Progenitor cell of endocrine pancreas (in vitro differentiated cells): ENCODE data around the gene KL. TPM values are rescaled to one million over a fixed set of nuclear protein-coding genes. Genes with fewer than 3 reads are reported as not detected.
A peak's percentile ranks its signal among the peaks of the same experiment; 100 is the strongest.

Experiments used
- DNase-seq: peaks from one replicate; pipeline ENCODE4 v3.0.0; 2021; ENCODE audit warnings: low spot score; ENCODE audit not compliant: unreplicated experiment
- H3K27ac Mint-ChIP-seq: 2 replicates; pipeline ENCODE4 v1.8.0; 2021; ENCODE audit warnings: mild to moderate bottlenecking, moderate library complexity, mixed read lengths
- H3K27me3 Mint-ChIP-seq: 2 replicates; pipeline ENCODE4 v1.8.0; 2021; ENCODE audit warnings: mixed read lengths
- H3K36me3 Mint-ChIP-seq: 2 replicates; pipeline ENCODE4 v1.8.0; 2022; ENCODE audit warnings: mixed read lengths; ENCODE audit not compliant: insufficient read depth
- H3K4me1 Mint-ChIP-seq: 2 replicates; pipeline ENCODE4 v1.8.0; 2021; ENCODE audit warnings: low read depth, mixed read lengths
- H3K4me3 Mint-ChIP-seq: 2 replicates; pipeline ENCODE4 v1.8.0; 2021; ENCODE audit warnings: low read depth, mild to moderate bottlenecking, moderate library complexity, mixed read lengths
- H3K9me3 Mint-ChIP-seq: 2 replicates; pipeline ENCODE4 v1.8.0; 2021; ENCODE audit warnings: low read depth, mixed read lengths
- total RNA-seq: library from RNA; stranded (reverse); gene quantifications from 2 replicates; pipeline ENCODE4 v1.2.1, GENCODE V29; 2021
- TF ChIP-seq, protein P1 (sequence below): fragments of 200-600 bp; sonication (generic); IDR thresholded peaks from one replicate; pipeline ENCODE4 v1.5.0; 2021; ENCODE audit warnings: antibody characterized with exemption, mild to moderate bottlenecking; ENCODE audit not compliant: unreplicated experiment

Gene KL
- total RNA-seq, 1 donor from 2014 or later, result 1.1 TPM

DNA sequence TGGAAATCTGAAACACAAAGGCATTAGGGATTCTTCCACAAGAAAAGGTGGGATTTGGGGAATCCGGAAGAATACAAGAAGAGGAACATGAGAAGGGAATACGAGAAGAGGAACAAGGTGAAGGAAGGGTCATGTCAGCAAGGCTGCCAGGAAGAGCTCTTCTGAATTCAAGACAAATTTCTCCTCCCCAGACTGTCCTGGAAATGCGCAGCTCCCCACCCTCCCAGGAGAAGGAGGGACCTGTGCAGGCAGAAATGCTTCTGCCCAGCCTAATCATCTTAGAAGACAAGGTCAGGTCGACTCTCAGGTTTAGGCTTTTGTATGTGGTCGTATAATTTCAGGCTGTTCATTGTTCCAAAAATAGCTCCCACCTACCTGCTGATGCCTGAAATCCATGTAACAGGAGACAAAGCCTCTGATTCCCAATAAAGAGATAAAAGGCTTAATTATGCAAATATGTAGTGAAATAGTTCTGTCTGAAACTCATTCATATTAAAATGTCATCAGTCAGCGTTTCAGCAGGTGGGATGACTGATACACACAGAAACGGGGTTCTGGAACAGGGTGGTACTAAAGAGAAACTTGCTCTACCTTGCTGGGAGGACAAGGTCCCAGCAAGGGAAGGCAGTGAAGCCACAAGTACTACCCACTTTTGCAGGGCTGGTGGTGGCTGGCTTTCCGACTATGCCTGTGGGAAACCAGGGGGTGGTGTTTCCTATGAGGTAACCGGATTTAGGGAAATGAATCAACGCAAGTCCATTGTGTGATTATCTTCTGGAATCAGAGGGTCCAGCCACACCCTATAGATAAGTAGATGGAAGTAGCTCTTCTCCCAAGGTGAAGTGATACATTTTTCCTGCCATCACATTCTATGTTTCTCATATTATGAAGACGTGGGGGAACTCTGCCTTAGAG is 76.1 kb downstream of the KL start:
- Mint-ChIP-seq H3K36me3 (no peaks in the 10 kb centered on the region), H3K27me3 (no peaks in the 10 kb centered on the region), H3K9me3 (no peaks in the 10 kb centered on the region), H3K27ac (peak overlapping the region; percentile 18), H3K4me1 (peaks cover 5% of the 10 kb centered on the region), H3K4me3 (no peak overlapping the region)
- DNase-seq, result no peak
- TF ChIP-seq, protein P1, sequence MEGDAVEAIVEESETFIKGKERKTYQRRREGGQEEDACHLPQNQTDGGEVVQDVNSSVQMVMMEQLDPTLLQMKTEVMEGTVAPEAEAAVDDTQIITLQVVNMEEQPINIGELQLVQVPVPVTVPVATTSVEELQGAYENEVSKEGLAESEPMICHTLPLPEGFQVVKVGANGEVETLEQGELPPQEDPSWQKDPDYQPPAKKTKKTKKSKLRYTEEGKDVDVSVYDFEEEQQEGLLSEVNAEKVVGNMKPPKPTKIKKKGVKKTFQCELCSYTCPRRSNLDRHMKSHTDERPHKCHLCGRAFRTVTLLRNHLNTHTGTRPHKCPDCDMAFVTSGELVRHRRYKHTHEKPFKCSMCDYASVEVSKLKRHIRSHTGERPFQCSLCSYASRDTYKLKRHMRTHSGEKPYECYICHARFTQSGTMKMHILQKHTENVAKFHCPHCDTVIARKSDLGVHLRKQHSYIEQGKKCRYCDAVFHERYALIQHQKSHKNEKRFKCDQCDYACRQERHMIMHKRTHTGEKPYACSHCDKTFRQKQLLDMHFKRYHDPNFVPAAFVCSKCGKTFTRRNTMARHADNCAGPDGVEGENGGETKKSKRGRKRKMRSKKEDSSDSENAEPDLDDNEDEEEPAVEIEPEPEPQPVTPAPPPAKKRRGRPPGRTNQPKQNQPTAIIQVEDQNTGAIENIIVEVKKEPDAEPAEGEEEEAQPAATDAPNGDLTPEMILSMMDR, result no peak

DNA sequence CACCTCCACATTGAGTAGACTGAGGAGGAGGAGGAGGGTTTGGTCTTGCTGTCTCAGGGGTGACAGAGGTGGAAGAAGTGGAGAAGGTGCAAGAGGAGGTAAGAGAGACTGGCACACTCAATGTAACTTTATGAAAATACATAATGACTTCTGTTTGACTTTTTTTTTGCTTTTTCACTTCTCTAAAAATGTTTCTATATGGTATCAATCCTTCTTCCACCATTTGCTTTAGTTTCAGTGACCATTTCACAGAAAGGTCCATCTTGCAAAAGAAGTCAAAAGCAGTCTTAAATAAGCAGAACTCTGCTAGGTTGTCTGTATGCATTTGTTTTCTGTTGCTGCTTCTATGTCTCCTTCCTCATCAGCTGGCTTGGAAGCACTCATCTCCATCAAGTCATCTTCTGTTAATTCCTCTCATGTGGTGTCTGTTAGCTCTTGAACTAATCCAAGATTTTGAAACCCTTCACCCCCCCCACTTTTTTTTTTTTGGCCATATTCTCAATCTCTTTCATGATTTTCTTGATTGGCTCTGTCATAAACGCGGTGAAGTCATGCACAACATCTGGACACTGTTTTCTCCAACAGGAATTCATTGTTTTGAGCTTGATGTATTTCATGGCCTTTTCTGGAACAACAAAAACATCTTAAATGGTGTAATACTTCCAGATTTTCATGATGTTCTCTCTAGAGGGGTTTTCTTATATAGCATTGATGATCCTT is 80.8 kb downstream of the KL start:
- no peak overlapping the region for H3K27ac Mint-ChIP-seq
- DNase-seq, result no peak
- H3K27me3 Mint-ChIP-seq, result peaks cover 2% of the 10 kb centered on the region
- no peaks in the 10 kb centered on the region for H3K36me3 Mint-ChIP-seq
- no peak overlapping the region for H3K4me3 Mint-ChIP-seq
- H3K9me3 Mint-ChIP-seq, result peaks cover 6% of the 10 kb centered on the region
- TF ChIP-seq, protein P1, result no peak
- no peaks in the 10 kb centered on the region for H3K4me1 Mint-ChIP-seq

DNA sequence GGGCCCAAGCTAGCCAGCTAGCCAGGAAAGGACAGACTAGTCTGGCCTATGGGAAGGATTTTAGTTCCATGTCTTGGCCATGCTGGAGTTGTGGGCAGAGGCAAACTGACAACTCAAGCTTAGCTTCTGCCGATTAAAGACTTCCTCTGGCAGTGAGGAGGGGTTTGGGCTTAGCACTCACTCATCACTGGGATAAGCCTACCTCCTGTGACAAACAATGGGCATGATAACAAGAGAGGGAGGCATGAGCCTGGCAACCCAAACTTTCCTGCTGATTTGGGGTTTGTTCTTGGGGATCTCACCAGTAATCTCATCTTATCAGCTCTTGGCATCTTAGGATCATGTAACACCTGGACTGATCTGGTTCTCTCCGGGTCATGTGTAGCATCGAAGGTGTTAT is 83.6 kb downstream of the KL start:
- no peak for DNase-seq
- no peak overlapping the region for H3K27ac Mint-ChIP-seq
- peaks cover 6% of the 10 kb centered on the region for H3K9me3 Mint-ChIP-seq
- H3K4me1 Mint-ChIP-seq, result no peaks in the 10 kb centered on the region
- TF ChIP-seq, protein P1, result no peak
- H3K4me3 Mint-ChIP-seq, result no peak overlapping the region
- H3K36me3 Mint-ChIP-seq, result no peaks in the 10 kb centered on the region
- H3K27me3 Mint-ChIP-seq, result peaks cover 2% of the 10 kb centered on the region

DNA sequence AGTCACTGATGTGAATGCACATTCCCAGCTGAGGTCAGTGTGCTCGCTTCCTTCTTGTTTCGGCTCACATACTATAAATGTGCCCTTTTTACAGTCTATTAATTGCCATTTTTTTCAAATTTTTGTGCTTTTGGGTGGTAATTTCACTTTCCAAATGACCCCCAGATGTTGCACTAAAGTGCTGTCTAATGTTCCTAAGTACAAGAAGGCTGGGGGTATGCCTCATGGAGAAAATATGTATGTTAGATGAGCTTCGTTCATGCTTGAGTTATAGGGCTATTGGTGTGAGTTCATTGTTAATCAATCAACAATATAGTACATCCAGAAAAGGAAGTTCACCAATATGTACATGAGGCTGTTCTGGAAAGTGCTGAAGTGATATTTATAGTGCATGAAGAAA is 84.7 kb downstream of the KL start:
- peaks cover 6% of the 10 kb centered on the region for H3K9me3 Mint-ChIP-seq
- peaks cover 2% of the 10 kb centered on the region for H3K27me3 Mint-ChIP-seq
- TF ChIP-seq, protein P1, result no peak
- no peak for DNase-seq
- no peaks in the 10 kb centered on the region for H3K4me1 Mint-ChIP-seq
- H3K36me3 Mint-ChIP-seq, result peaks cover 2% of the 10 kb centered on the region
- H3K4me3 Mint-ChIP-seq, result no peak overlapping the region
- H3K27ac Mint-ChIP-seq, result no peak overlapping the region

DNA sequence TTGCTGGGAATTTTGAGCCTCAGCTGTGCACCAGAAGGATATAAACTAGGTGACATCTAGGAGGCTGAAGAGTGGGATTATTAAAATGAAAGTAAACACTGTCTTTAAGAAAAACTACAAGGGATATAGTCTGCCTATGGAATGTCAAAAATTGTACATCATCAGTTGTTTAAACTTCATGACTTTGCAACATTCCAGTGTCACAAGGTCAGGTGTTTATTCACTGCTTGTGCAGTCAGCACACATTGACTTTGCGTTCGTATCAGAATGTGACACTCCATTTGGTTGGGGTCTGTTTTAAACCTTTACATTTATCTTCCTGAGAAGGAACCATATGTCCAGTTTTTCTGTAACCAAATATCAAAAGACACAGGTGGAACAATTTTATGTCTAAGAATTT is 85.6 kb downstream of the KL start:
- Mint-ChIP-seq H3K4me1 (no peaks in the 10 kb centered on the region), H3K36me3 (peaks cover 4% of the 10 kb centered on the region), H3K4me3 (no peak overlapping the region), H3K27ac (no peak overlapping the region), H3K9me3 (peaks cover 6% of the 10 kb centered on the region), H3K27me3 (peaks cover 2% of the 10 kb centered on the region)
- TF ChIP-seq, protein P1, result no peak
- DNase-seq, result no peak
